Erythroblast (primary cell): Measurements from ENCODE around the gene TBC1D1.

Source experiments
- GATA1 ChIP-seq: IDR thresholded peaks from 2 replicates; pipeline ENCODE4 v1.6.1; 2011; ENCODE audit warnings: low read depth, mild to moderate bottlenecking, control low read depth, low read length, moderate library complexity
- POLR2A ChIP-seq: IDR thresholded peaks from 2 replicates; pipeline ENCODE4 v1.6.1; 2011; ENCODE audit warnings: mild to moderate bottlenecking, low read length

DNA sequence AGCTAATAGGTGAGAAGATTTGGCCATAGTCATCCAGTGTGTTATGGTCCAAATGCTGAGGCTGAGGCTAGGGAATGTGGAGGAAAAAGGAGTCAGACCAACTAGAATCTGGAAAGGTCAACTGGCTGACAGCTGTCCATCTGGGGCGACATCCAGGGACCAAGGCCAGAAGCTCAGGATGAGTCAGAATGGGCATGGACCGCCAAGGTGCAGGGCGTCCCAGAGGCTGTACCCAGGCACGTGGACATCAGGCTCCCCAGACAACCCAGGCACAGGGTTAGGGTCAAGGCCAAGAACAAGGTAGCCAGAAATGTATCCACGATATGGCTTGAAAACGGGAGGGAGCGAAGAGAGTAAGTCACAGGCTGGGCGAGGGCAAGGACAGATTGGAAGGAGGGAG is 43.2 kb downstream of the TBC1D1 start:
- no peak for TF ChIP-seq POLR2A
- TF ChIP-seq GATA1, result no peak
